K562 (cell line): Measurements from ENCODE around the gene WIPF2. TPM values are rescaled to one million over a fixed set of nuclear protein-coding genes. Genes with fewer than 3 reads are reported as not detected.

Experiments
- ARID1B ChIP-seq: fragments of 450-650 bp; IDR thresholded peaks from 2 replicates; pipeline ENCODE4 v1.6.1; 2016; ENCODE audit warnings: antibody characterized with exemption, mild to moderate bottlenecking, inconsistent platforms
- ATF7 ChIP-seq: fragments of 450-650 bp; IDR thresholded peaks from 2 replicates; pipeline ENCODE4 v1.7.1; 2014; ENCODE audit warnings: mild to moderate bottlenecking, moderate library complexity
- CBFA2T2 ChIP-seq: fragments of 450-650 bp; conservative IDR thresholded peaks from 2 replicates; pipeline ENCODE4 v1.6.1; 2017; ENCODE audit warnings: mild to moderate bottlenecking
- CBFA2T3 ChIP-seq: fragments of 450-650 bp; IDR thresholded peaks from 2 replicates; pipeline ENCODE4 v1.6.1; 2017
- CREM ChIP-seq: IDR thresholded peaks from 2 replicates; pipeline ENCODE4 v1.6.1; 2014; ENCODE audit warnings: antibody characterized with exemption, low read depth
- ELF4 ChIP-seq: fragments of 450-650 bp; formaldehyde crosslinking; IDR thresholded peaks from 2 replicates; pipeline ENCODE4 v1.4.0; 2022; ENCODE audit warnings: missing genetic modification characterization
- KLF6 ChIP-seq: fragments of 250-450 bp; sonication (Bioruptor Pico); IDR thresholded peaks from 2 replicates; pipeline ENCODE4 v1.4.0; 2020; ENCODE audit warnings: mild to moderate bottlenecking, moderate library complexity, borderline replicate concordance
- MCM2 ChIP-seq: fragments of 450-650 bp; IDR thresholded peaks from 2 replicates; pipeline ENCODE4 v1.6.1; 2017; ENCODE audit warnings: low read depth, mild to moderate bottlenecking
- PML ChIP-seq: IDR thresholded peaks from 2 replicates; pipeline ENCODE4 v1.6.1; 2012; ENCODE audit warnings: low read length, inconsistent platforms
- POLR2H ChIP-seq: IDR thresholded peaks from 2 replicates; pipeline ENCODE4 v1.6.1; 2016; ENCODE audit warnings: missing genetic modification characterization, low read depth, mild to moderate bottlenecking, control low read depth, missing compliant biosample characterization, moderate library complexity
- SMARCE1 ChIP-seq: fragments of 450-650 bp; IDR thresholded peaks from 2 replicates; pipeline ENCODE4 v1.7.1; 2016; ENCODE audit warnings: mild to moderate bottlenecking
- SPI1 ChIP-seq: IDR thresholded peaks from 2 replicates; pipeline ENCODE4 v1.6.1; 2011; ENCODE audit warnings: low read depth, low read length, control low read depth, borderline replicate concordance
- ZC3H11A ChIP-seq: IDR thresholded peaks from 2 replicates; pipeline ENCODE4 v1.6.1; 2012; ENCODE audit warnings: low read depth, low read length, improper control_type of control experiment
- ZNF175 ChIP-seq: fragments of 200-800 bp; sonication (Bioruptor generic); IDR thresholded peaks from 2 replicates; pipeline ENCODE4 v1.6.1; 2016; ENCODE audit warnings: low read depth, mild to moderate bottlenecking, missing genetic modification characterization, missing compliant biosample characterization
- polyA plus RNA-seq, 8 experiments: library from polyadenylated mRNA; depleted of rRNA in 4 of 8; stranded (reverse) in 5 of 8; unstranded in 3 of 8; fragments of >200 nt; fragmentation: Nextera tagmentation in 2 of 8; fragmentation: Illumina TruSeq in 1 of 8; extraction: Ambion mirVana in 2 of 8; extraction: Trizol in 1 of 8; gene quantifications; 2 replicates each; pipeline versions ENCODE4 v1.2.1 to v1.2.3, GENCODE V29; 2011 to 2014; ENCODE audit warnings: inconsistent platforms in 1 of 8, missing spikeins in 1 of 8
- total RNA-seq, 7 experiments: library from RNA; depleted of rRNA in 6 of 7; stranded (reverse); fragments of >200 nt in 6 of 7; fragmentation: Illumina TruSeq in 2 of 7; extraction: Trizol in 2 of 7; gene quantifications; 2 replicates each; pipeline versions ENCODE4 v1.2.1 to v1.2.3, GENCODE V29; 2011 to 2021; ENCODE audit warnings: low replicate concordance in 1 of 7
- TF ChIP-seq, protein P1 (sequence below), 2 experiments: fragments of 450-650 bp; formaldehyde crosslinking in 1 of 2; IDR thresholded peaks; 2 replicates each; pipeline versions ENCODE4 v1.4.0 to v1.6.1; 2014 to 2020; ENCODE audit warnings: mild to moderate bottlenecking in 2 of 2, borderline replicate concordance in 1 of 2, low read depth in 1 of 2
- TF ChIP-seq, protein P2 (sequence below): fragments of 450-650 bp; IDR thresholded peaks from 2 replicates; pipeline ENCODE4 v1.6.1; 2017; ENCODE audit warnings: antibody characterized with exemption, mild to moderate bottlenecking

Gene WIPF2
- total and polyA plus RNA-seq, 9 of the 15 experiments (the other 6 are each of a cell fraction or from before 2014, with no cell fraction given) = 3.6 to 15.0 (median 5.3) TPM

- TF ChIP-seq KLF6 (CRISPR knock-in tag) (no peak), ZNF175 (CRISPR knock-in tag) (no peak), SPI1 (peak; percentile 55; the same call in 1 of the 2 replicates), ZC3H11A (no peak), CBFA2T2 (0 out of 2 replicates have a peak, but pooled peaks have one; percentile 10), POLR2H (no peak), MCM2 (no peak), PML (0 out of 2 replicates have a peak, but pooled peaks have one; percentile 12), ATF7 (0 out of 2 replicates have a peak, but pooled peaks have one; percentile 23), ELF4 (CRISPR knock-in tag) (no peak), CBFA2T3 (peak; percentile 55), SMARCE1 (0 out of 2 replicates have a peak, but pooled peaks have one; percentile 34), CREM (peak; percentile 88), ARID1B (peak; percentile 53; the same call in 1 of the 2 replicates)
- TF ChIP-seq, protein P1, sequence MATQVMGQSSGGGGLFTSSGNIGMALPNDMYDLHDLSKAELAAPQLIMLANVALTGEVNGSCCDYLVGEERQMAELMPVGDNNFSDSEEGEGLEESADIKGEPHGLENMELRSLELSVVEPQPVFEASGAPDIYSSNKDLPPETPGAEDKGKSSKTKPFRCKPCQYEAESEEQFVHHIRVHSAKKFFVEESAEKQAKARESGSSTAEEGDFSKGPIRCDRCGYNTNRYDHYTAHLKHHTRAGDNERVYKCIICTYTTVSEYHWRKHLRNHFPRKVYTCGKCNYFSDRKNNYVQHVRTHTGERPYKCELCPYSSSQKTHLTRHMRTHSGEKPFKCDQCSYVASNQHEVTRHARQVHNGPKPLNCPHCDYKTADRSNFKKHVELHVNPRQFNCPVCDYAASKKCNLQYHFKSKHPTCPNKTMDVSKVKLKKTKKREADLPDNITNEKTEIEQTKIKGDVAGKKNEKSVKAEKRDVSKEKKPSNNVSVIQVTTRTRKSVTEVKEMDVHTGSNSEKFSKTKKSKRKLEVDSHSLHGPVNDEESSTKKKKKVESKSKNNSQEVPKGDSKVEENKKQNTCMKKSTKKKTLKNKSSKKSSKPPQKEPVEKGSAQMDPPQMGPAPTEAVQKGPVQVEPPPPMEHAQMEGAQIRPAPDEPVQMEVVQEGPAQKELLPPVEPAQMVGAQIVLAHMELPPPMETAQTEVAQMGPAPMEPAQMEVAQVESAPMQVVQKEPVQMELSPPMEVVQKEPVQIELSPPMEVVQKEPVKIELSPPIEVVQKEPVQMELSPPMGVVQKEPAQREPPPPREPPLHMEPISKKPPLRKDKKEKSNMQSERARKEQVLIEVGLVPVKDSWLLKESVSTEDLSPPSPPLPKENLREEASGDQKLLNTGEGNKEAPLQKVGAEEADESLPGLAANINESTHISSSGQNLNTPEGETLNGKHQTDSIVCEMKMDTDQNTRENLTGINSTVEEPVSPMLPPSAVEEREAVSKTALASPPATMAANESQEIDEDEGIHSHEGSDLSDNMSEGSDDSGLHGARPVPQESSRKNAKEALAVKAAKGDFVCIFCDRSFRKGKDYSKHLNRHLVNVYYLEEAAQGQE (IDR thresholded peaks at IDR 0.05; ENCODE audit: borderline replicate concordance) = no peak
- TF ChIP-seq, protein P1 (CRISPR knock-in tag; IDR thresholded peaks at IDR 0.05; ENCODE audit: low read depth) = no peak
- TF ChIP-seq, protein P2, sequence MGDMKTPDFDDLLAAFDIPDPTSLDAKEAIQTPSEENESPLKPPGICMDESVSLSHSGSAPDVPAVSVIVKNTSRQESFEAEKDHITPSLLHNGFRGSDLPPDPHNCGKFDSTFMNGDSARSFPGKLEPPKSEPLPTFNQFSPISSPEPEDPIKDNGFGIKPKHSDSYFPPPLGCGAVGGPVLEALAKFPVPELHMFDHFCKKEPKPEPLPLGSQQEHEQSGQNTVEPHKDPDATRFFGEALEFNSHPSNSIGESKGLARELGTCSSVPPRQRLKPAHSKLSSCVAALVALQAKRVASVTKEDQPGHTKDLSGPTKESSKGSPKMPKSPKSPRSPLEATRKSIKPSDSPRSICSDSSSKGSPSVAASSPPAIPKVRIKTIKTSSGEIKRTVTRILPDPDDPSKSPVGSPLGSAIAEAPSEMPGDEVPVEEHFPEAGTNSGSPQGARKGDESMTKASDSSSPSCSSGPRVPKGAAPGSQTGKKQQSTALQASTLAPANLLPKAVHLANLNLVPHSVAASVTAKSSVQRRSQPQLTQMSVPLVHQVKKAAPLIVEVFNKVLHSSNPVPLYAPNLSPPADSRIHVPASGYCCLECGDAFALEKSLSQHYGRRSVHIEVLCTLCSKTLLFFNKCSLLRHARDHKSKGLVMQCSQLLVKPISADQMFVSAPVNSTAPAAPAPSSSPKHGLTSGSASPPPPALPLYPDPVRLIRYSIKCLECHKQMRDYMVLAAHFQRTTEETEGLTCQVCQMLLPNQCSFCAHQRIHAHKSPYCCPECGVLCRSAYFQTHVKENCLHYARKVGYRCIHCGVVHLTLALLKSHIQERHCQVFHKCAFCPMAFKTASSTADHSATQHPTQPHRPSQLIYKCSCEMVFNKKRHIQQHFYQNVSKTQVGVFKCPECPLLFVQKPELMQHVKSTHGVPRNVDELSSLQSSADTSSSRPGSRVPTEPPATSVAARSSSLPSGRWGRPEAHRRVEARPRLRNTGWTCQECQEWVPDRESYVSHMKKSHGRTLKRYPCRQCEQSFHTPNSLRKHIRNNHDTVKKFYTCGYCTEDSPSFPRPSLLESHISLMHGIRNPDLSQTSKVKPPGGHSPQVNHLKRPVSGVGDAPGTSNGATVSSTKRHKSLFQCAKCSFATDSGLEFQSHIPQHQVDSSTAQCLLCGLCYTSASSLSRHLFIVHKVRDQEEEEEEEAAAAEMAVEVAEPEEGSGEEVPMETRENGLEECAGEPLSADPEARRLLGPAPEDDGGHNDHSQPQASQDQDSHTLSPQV = 0 out of 2 replicates have a peak, but pooled peaks have one; percentile 31
Observed at GRCh38 chr17:40307740-40308239, 88.7 kb downstream of the WIPF2 start (continued).
